HL-60 (cell line): Measurements from ENCODE around the gene ITGB5.

ENCODE experiments used
- CTCF ChIP-seq: IDR thresholded peaks from one replicate; pipeline ENCODE4 v1.5.1; 2011; ENCODE audit warnings: low read length, control low read depth, inconsistent platforms; ENCODE audit not compliant: insufficient read depth
- GABPA ChIP-seq: IDR thresholded peaks from 2 replicates; pipeline ENCODE4 v1.6.1; 2012; ENCODE audit warnings: low read depth

- no peak for TF ChIP-seq CTCF
- no peak for TF ChIP-seq GABPA
Measured at GRCh38 chr3:124860599-124860998, 26.6 kb downstream of the ITGB5 start.
